Stimulated activated CD8-positive, alpha-beta memory T cell treated with anti-CD3 and anti-CD28 coated beads, Interleukin-12 subunit alpha, Interleukin-12 subunit beta, amount 100 ng/mL, for 4 hours (primary cell): Measurements from ENCODE around the gene NDUFA13.
"Not testable (repeated sequence)": the region's sequence is repeated elsewhere in the genome, so short reads cannot be mapped to it uniquely, and the experiment has no call there.

ENCODE experiments used
- DNase-seq: peaks from one replicate; pipeline ENCODE4 v3.0.0-alpha.2; 2020; ENCODE audit warnings: low read depth

The NDUFA13 gene

GRCh38 chr19:19515642-19516519 lies at the start of gene NDUFA13:
Gene NDUFA13 (plus strand): TSS chr19:19516225. CDS start chr19:19516239, 14 bp downstream.
- DNase-seq: peak; percentile 86

GRCh38 chr19:19468424-19469050 lies 47.5 kb upstream of the NDUFA13 start:
- no peak for DNase-seq

- DNase-seq: no peak
Measured at GRCh38 chr19:19470579-19470978, 45.4 kb upstream of the NDUFA13 start.

GRCh38 chr19:19471682-19472081 lies 44.3 kb upstream of the NDUFA13 start:
- no peak for DNase-seq

GRCh38 chr19:19472106-19472505 lies 43.9 kb upstream of the NDUFA13 start:
- not testable (repeated sequence) for DNase-seq

GRCh38 chr19:19475015-19475765 lies 40.8 kb upstream of the NDUFA13 start:
- no peak for DNase-seq

GRCh38 chr19:19475849-19476828 lies 39.9 kb upstream of the NDUFA13 start:
- no peak for DNase-seq

GRCh38 chr19:19477705-19478383 lies 38.2 kb upstream of the NDUFA13 start:
- DNase-seq: no peak

GRCh38 chr19:19480688-19481087 lies 35.3 kb upstream of the NDUFA13 start:
- DNase-seq: no peak

- DNase-seq: no peak
Measured at GRCh38 chr19:19482809-19483596, 33.0 kb upstream of the NDUFA13 start.

GRCh38 chr19:19485161-19485997 lies 30.6 kb upstream of the NDUFA13 start:
- DNase-seq: no peak

GRCh38 chr19:19485998-19486290 lies 30.1 kb upstream of the NDUFA13 start:
- DNase-seq: no peak

- no peak for DNase-seq
Measured at GRCh38 chr19:19486343-19487076, 29.5 kb upstream of the NDUFA13 start.

GRCh38 chr19:19487077-19487949 lies 28.7 kb upstream of the NDUFA13 start:
- DNase-seq: no peak

- DNase-seq: no peak
Measured at GRCh38 chr19:19487950-19488874, 27.8 kb upstream of the NDUFA13 start.

- peak; percentile 57 for DNase-seq
Measured at GRCh38 chr19:19488875-19489690, 26.9 kb upstream of the NDUFA13 start.
